H9 (cell line): ENCODE data around the gene PET100. TPM values are rescaled to one million over a fixed set of nuclear protein-coding genes. Genes with fewer than 3 reads are reported as not detected.

Experiments used
- DNase-seq: peaks from one replicate; pipeline ENCODE4 v3.0.0-alpha.2; 2017
- H2AFZ ChIP-seq: one replicate; pipeline ENCODE4 v1.6.1; 2013; ENCODE audit warnings: mild to moderate bottlenecking, low read length, control low read depth, moderate library complexity
- H2AK5ac ChIP-seq: 2 replicates; pipeline ENCODE4 v1.6.1; 2013; ENCODE audit warnings: low read length, control low read depth, mixed read lengths; ENCODE audit not compliant: insufficient read length
- H2BK120ac ChIP-seq: one replicate; pipeline ENCODE4 v1.6.1; 2013; ENCODE audit warnings: low read depth, mild to moderate bottlenecking, low read length, control low read depth, inconsistent platforms; ENCODE audit not compliant: poor library complexity, severe bottlenecking
- H2BK12ac ChIP-seq: 2 replicates; pipeline ENCODE4 v1.6.1; 2013; ENCODE audit warnings: low read length, control low read depth, mixed read lengths, low read depth; ENCODE audit not compliant: insufficient read length
- H2BK15ac ChIP-seq: 2 replicates; pipeline ENCODE4 v1.6.1; 2013; ENCODE audit warnings: low read depth, low read length, control low read depth
- H2BK20ac ChIP-seq: one replicate; pipeline ENCODE4 v1.6.1; 2013; ENCODE audit warnings: low read depth, mild to moderate bottlenecking, low read length, control low read depth, inconsistent platforms; ENCODE audit not compliant: poor library complexity, severe bottlenecking
- H2BK5ac ChIP-seq: 2 replicates; pipeline ENCODE4 v1.6.1; 2013; ENCODE audit warnings: low read length, control low read depth, mixed read lengths; ENCODE audit not compliant: insufficient read length
- H3K14ac ChIP-seq: 2 replicates; pipeline ENCODE4 v1.6.1; 2013; ENCODE audit warnings: low read length, control low read depth; ENCODE audit not compliant: insufficient read depth
- H3K18ac ChIP-seq: 2 replicates; pipeline ENCODE4 v1.6.1; 2013; ENCODE audit warnings: low read depth, mild to moderate bottlenecking, mixed read lengths, low read length, control low read depth; ENCODE audit not compliant: insufficient read length
- H3K23ac ChIP-seq: 2 replicates; pipeline ENCODE4 v1.6.1; 2013; ENCODE audit warnings: low read length, control low read depth, mixed read lengths, low read depth; ENCODE audit not compliant: insufficient read length
- H3K23me2 ChIP-seq: 2 replicates; pipeline ENCODE4 v1.6.1; 2013; ENCODE audit warnings: low read depth, mild to moderate bottlenecking, mixed read lengths, low read length, control low read depth; ENCODE audit not compliant: insufficient read length, poor library complexity, severe bottlenecking
- H3K27ac ChIP-seq: 2 replicates; pipeline ENCODE4 v1.5.1; 2013; ENCODE audit warnings: low read length, control low read depth, mixed read lengths, low read depth; ENCODE audit not compliant: insufficient read length
- H3K27me3 ChIP-seq: 2 replicates; pipeline ENCODE4 v1.6.1; 2013; ENCODE audit warnings: low read length, control low read depth, inconsistent platforms; ENCODE audit not compliant: insufficient read depth
- H3K4ac ChIP-seq: 2 replicates; pipeline ENCODE4 v1.6.1; 2013; ENCODE audit warnings: low read depth, mild to moderate bottlenecking, control low read depth, inconsistent platforms, low read length, moderate library complexity
- H3K4me1 ChIP-seq: 2 replicates; pipeline ENCODE4 v1.6.1; 2013; ENCODE audit warnings: low read length, control low read depth, inconsistent platforms; ENCODE audit not compliant: insufficient read depth
- H3K4me2 ChIP-seq: 2 replicates; pipeline ENCODE4 v1.6.1; 2013; ENCODE audit warnings: low read length, control low read depth, mixed read lengths; ENCODE audit not compliant: insufficient read length, insufficient read depth
- H3K56ac ChIP-seq: 2 replicates; pipeline ENCODE4 v1.6.1; 2013; ENCODE audit warnings: low read depth, mild to moderate bottlenecking, mixed read lengths, low read length, control low read depth; ENCODE audit not compliant: insufficient read length
- H3K79me1 ChIP-seq: 2 replicates; pipeline ENCODE4 v1.6.1; 2013; ENCODE audit warnings: low read depth, mild to moderate bottlenecking, moderate library complexity, low read length, control low read depth, inconsistent platforms; ENCODE audit not compliant: insufficient read depth, poor library complexity, severe bottlenecking
- H3K79me2 ChIP-seq: 2 replicates; pipeline ENCODE4 v1.6.1; 2013; ENCODE audit warnings: low read length, control low read depth, inconsistent platforms; ENCODE audit not compliant: insufficient read depth
- H3K9ac ChIP-seq: 2 replicates; pipeline ENCODE4 v1.6.1; 2013; ENCODE audit warnings: low read length, control low read depth, mixed read lengths; ENCODE audit not compliant: insufficient read length; ENCODE audit errors: extremely low read depth
- H3K9me3 ChIP-seq: one replicate; pipeline ENCODE4 v1.6.1; 2013; ENCODE audit warnings: low read depth, low read length, inconsistent platforms; ENCODE audit not compliant: control insufficient read depth
- H3T11ph ChIP-seq: one replicate; pipeline ENCODE4 v1.6.1; 2013; ENCODE audit warnings: mild to moderate bottlenecking, low read length, control low read depth, inconsistent platforms
- H4K20me1 ChIP-seq: one replicate; pipeline ENCODE4 v1.6.1; 2013; ENCODE audit not compliant: control insufficient read depth, insufficient read length, insufficient read depth
- H4K5ac ChIP-seq: 2 replicates; pipeline ENCODE4 v1.6.1; 2013; ENCODE audit warnings: low read depth, mild to moderate bottlenecking, mixed read lengths, low read length, control low read depth; ENCODE audit not compliant: insufficient read length
- H4K8ac ChIP-seq: replicated peaks from 2 replicates; pipeline ENCODE4 v1.6.1; 2013; ENCODE audit warnings: low read length, control low read depth, mixed read lengths, low read depth; ENCODE audit not compliant: insufficient read length
- H4K91ac ChIP-seq: 2 replicates; pipeline ENCODE4 v1.6.1; 2013; ENCODE audit warnings: low read depth, mild to moderate bottlenecking, moderate library complexity, mixed read lengths, low read length, control low read depth; ENCODE audit not compliant: insufficient read length
- H3K27ac Mint-ChIP-seq, 3 experiments: 2 replicates in 2 of 3; 3 replicates in 1 of 3; pipeline ENCODE4 v1.8.0; 2020 to 2021; ENCODE audit warnings: mixed read lengths in 3 of 3, mild to moderate bottlenecking in 1 of 3, moderate library complexity in 1 of 3
- H3K27me3 Mint-ChIP-seq: 2 replicates; pipeline ENCODE4 v1.8.0; 2021; ENCODE audit warnings: low read depth, mild to moderate bottlenecking, moderate library complexity, mixed read lengths
- H3K36me3 Mint-ChIP-seq, 3 experiments: 2 replicates in 2 of 3; 3 replicates in 1 of 3; pipeline ENCODE4 v1.8.0; 2020 to 2021; ENCODE audit warnings: low read depth in 3 of 3, mixed read lengths in 3 of 3; ENCODE audit not compliant: insufficient read depth in 1 of 3
- H3K4me1 Mint-ChIP-seq, 2 experiments: 2 replicates each; pipeline ENCODE4 v1.8.0; 2020; ENCODE audit warnings: mixed read lengths in 2 of 2
- H3K4me3 Mint-ChIP-seq, 2 experiments: 2 replicates in 1 of 2; 3 replicates in 1 of 2; pipeline ENCODE4 v1.8.0; 2020 to 2021; ENCODE audit warnings: mild to moderate bottlenecking in 2 of 2, mixed read lengths in 2 of 2, moderate library complexity in 1 of 2
- H3K9me3 Mint-ChIP-seq, 2 experiments: 2 replicates in 1 of 2; 3 replicates in 1 of 2; pipeline ENCODE4 v1.8.0; 2020; ENCODE audit warnings: mild to moderate bottlenecking in 2 of 2, mixed read lengths in 2 of 2, moderate library complexity in 1 of 2
- WGBS: extraction: QIAGEN DNeasy Blood & Tissue Kit; methylation state at CpG from one replicate; pipeline ENCODE4 v1.1.7; 2013; ENCODE audit warnings: missing lambda C conversion rate, low lambda C conversion rate, mixed read lengths; ENCODE audit not compliant: insufficient read length; ENCODE audit errors: extremely low coverage; 5-methylcytosine and 5-hydroxymethylcytosine counted together
- total RNA-seq: library from RNA; stranded (reverse); gene quantifications from 2 replicates; pipeline ENCODE4 v1.2.1, GENCODE V29; 2021
- TF ChIP-seq, protein P1 (sequence below): fragments of 200-600 bp; sonication (generic); conservative IDR thresholded peaks from 3 replicates; pipeline ENCODE4 v1.8.0; 2021; ENCODE audit warnings: antibody characterized with exemption, mild to moderate bottlenecking

The PET100 gene
- total RNA-seq, 1 experiment from 2014 or later = 129 TPM

GRCh38 chr19:7618348-7618747 is 11.2 kb upstream of the PET100 start:
- no peak overlapping the region; a peak in 1 of 5 replicates for H3K4me3 Mint-ChIP-seq
- H4K8ac ChIP-seq = no peak overlapping the region

More at GRCh38 chr19:7618348-7618747, 11.2 kb upstream of the PET100 start:
- H3K56ac ChIP-seq = no peak overlapping the region
- H2BK15ac ChIP-seq = no peak overlapping the region
- H2BK20ac ChIP-seq = no peak overlapping the region
- no peaks in the 10 kb centered on the region for H3K9me3 ChIP-seq
- H3K79me2 ChIP-seq = no peaks in the 10 kb centered on the region
- no peak overlapping the region for H3K18ac ChIP-seq
- no peak overlapping the region for H4K91ac ChIP-seq
- H3K4me1 ChIP-seq = no peaks in the 10 kb centered on the region
- TF ChIP-seq, protein P1, sequence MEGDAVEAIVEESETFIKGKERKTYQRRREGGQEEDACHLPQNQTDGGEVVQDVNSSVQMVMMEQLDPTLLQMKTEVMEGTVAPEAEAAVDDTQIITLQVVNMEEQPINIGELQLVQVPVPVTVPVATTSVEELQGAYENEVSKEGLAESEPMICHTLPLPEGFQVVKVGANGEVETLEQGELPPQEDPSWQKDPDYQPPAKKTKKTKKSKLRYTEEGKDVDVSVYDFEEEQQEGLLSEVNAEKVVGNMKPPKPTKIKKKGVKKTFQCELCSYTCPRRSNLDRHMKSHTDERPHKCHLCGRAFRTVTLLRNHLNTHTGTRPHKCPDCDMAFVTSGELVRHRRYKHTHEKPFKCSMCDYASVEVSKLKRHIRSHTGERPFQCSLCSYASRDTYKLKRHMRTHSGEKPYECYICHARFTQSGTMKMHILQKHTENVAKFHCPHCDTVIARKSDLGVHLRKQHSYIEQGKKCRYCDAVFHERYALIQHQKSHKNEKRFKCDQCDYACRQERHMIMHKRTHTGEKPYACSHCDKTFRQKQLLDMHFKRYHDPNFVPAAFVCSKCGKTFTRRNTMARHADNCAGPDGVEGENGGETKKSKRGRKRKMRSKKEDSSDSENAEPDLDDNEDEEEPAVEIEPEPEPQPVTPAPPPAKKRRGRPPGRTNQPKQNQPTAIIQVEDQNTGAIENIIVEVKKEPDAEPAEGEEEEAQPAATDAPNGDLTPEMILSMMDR = no peak
- no peak overlapping the region for H3K4ac ChIP-seq
- Mint-ChIP-seq H3K36me3 (peaks cover 27 to 54% (median 53%) of the 10 kb centered on the region in 3 experiments), H3K27me3 (no peaks in the 10 kb centered on the region), H3K27ac (peak overlapping the region in 1 of 3 experiments; percentile 28; a peak in 1 of 7 replicates), H3K4me1 (no peaks in the 10 kb centered on the region), H3K9me3 (no peaks in the 10 kb centered on the region)
- no peak overlapping the region for H2AFZ ChIP-seq
- no peak overlapping the region for H3T11ph ChIP-seq
- no peak overlapping the region for H2BK5ac ChIP-seq
- no peak overlapping the region for H3K14ac ChIP-seq
- peaks cover 2% of the 10 kb centered on the region; the same call in 1 of the 2 replicates for H3K27me3 ChIP-seq
- H3K9ac ChIP-seq = no peak overlapping the region
- no peak overlapping the region for H3K27ac ChIP-seq
- H2BK120ac ChIP-seq = no peak overlapping the region
- H2AK5ac ChIP-seq = no peak overlapping the region
- H4K5ac ChIP-seq = no peak overlapping the region
- no peaks in the 10 kb centered on the region for H3K23me2 ChIP-seq
- no peak for DNase-seq
- WGBS = no CpG with 5 or more reads among the region's 4 CpGs
- H3K79me1 ChIP-seq = no peaks in the 10 kb centered on the region
- H2BK12ac ChIP-seq = no peak overlapping the region
- H3K4me2 ChIP-seq = no peak overlapping the region
- no peaks in the 10 kb centered on the region for H4K20me1 ChIP-seq
- no peak overlapping the region for H3K23ac ChIP-seq
